SK-N-SH (cell line): Measurements from ENCODE around the gene TMEM89. TPM values are rescaled to one million over a fixed set of nuclear protein-coding genes. Genes with fewer than 3 reads are reported as not detected.

Experiments
- CTCF ChIA-PET: fragments of 300-600, 350-600 bp; formaldehyde crosslinking; extraction: SDS; loops from one replicate; lab custom pipeline; 2021; lab: Yijun Ruan, JAX
- POLR2A ChIA-PET: fragments of 350-600 bp; sonication (Branson Sonifier 250); formaldehyde crosslinking; extraction: SDS; loops from one replicate; lab custom pipeline; 2020; ENCODE audit warnings: antibody characterized with exemption, inconsistent platforms; lab: Yijun Ruan, JAX
- DNase-seq: peaks from one replicate; pipeline ENCODE4 v3.0.0; 2012
- H2AFZ ChIP-seq: fragments of 200-600 bp; sonication (generic); 2 replicates; pipeline ENCODE4 v1.8.1; 2016; ENCODE audit warnings: antibody characterized with exemption, mild to moderate bottlenecking, low read depth
- H3F3A ChIP-seq: fragments of 200-600 bp; sonication (generic); replicated peaks from 2 replicates; pipeline ENCODE3; 2016; ENCODE audit warnings: antibody characterized with exemption, mild to moderate bottlenecking; ENCODE audit not compliant: insufficient read depth
- H3K27ac ChIP-seq, 2 experiments: fragments of 200-500 bp in 1 of 2; fragments of 200-600 bp in 1 of 2; sonication (Bioruptor generic) in 1 of 2; sonication (generic), shearing (Covaris generic) in 1 of 2; 2 replicates each; pipeline versions ENCODE4 v1.5.1 to v1.6.1; 2014 to 2016; ENCODE audit warnings: low read depth in 2 of 2, inconsistent platforms in 1 of 2, low read length in 1 of 2, mild to moderate bottlenecking in 1 of 2, mixed read lengths in 1 of 2
- H3K27me3 ChIP-seq: fragments of 200-600 bp; sonication (generic), shearing (Covaris generic); 2 replicates; pipeline ENCODE4 v1.6.1; 2016; ENCODE audit warnings: mixed run types; ENCODE audit not compliant: insufficient read depth
- H3K36me3 ChIP-seq, 2 experiments: fragments of 200-500 bp in 1 of 2; fragments of 200-600 bp in 1 of 2; sonication (Bioruptor generic) in 1 of 2; sonication (generic) in 1 of 2; replicated peaks in 1 of 2; 2 replicates each; pipeline versions ENCODE3 to v1.5.1; 2014 to 2016; ENCODE audit warnings: low read length in 1 of 2, mild to moderate bottlenecking in 1 of 2; ENCODE audit not compliant: insufficient read depth in 2 of 2, control insufficient read depth in 1 of 2
- H3K4me1 ChIP-seq, 2 experiments: fragments of 200-500 bp in 1 of 2; fragments of 200-600 bp in 1 of 2; sonication (Bioruptor generic) in 1 of 2; sonication (generic), shearing (Covaris generic) in 1 of 2; 2 replicates each; pipeline versions ENCODE4 v1.5.1 to v1.6.1; 2014 to 2016; ENCODE audit warnings: low read depth in 1 of 2, low read length in 1 of 2, mixed run types in 1 of 2; ENCODE audit not compliant: insufficient read depth in 2 of 2, control insufficient read depth in 1 of 2
- H3K4me2 ChIP-seq: fragments of 200-600 bp; sonication (generic), shearing (Covaris generic); 2 replicates; pipeline ENCODE4 v1.6.1; 2017; ENCODE audit warnings: mixed run types
- H3K4me3 ChIP-seq, 2 experiments: fragments of 200-500 bp in 1 of 2; fragments of 200-600 bp in 1 of 2; sonication (Bioruptor generic) in 1 of 2; sonication (generic), shearing (Covaris generic) in 1 of 2; 2 replicates each; pipeline versions ENCODE4 v1.5.1 to v1.8.1; 2014 to 2016; ENCODE audit warnings: low read depth in 2 of 2, inconsistent platforms in 1 of 2, low read length in 1 of 2, mild to moderate bottlenecking in 1 of 2, mixed read lengths in 1 of 2, moderate library complexity in 1 of 2
- H3K79me2 ChIP-seq: fragments of 200-600 bp; sonication (generic); 2 replicates; pipeline ENCODE4 v1.8.1; 2017; ENCODE audit warnings: mild to moderate bottlenecking; ENCODE audit not compliant: insufficient read depth
- H3K9ac ChIP-seq: fragments of 200-600 bp; sonication (generic); 2 replicates; pipeline ENCODE4 v1.6.1; 2017; ENCODE audit warnings: mixed run types
- H3K9me2 ChIP-seq: fragments of 200-600 bp; sonication (generic); 2 replicates; pipeline ENCODE4 v1.6.1; 2017; ENCODE audit warnings: mixed run types
- H3K9me3 ChIP-seq: fragments of 200-600 bp; sonication (generic); 2 replicates; pipeline ENCODE4 v1.6.1; 2017; ENCODE audit warnings: mixed run types, mild to moderate bottlenecking, moderate library complexity
- H4K20me1 ChIP-seq: fragments of 200-600 bp; sonication (generic); 2 replicates; pipeline ENCODE4 v1.6.1; 2017; ENCODE audit warnings: mild to moderate bottlenecking, mixed run types; ENCODE audit not compliant: insufficient read depth
- CHD2 ChIP-seq: fragments of 150-350 bp; IDR thresholded peaks from 2 replicates; pipeline ENCODE4 v1.6.1; 2018; ENCODE audit warnings: low read length; ENCODE audit not compliant: partially characterized antibody
- EP300 ChIP-seq, 2 experiments: IDR thresholded peaks; 2 replicates each; pipeline versions ENCODE4 v1.4.0 to v1.6.1; 2012; ENCODE audit warnings: borderline replicate concordance in 1 of 2, low read depth in 1 of 2, low read length in 1 of 2
- FOSL2 ChIP-seq: IDR thresholded peaks from 2 replicates; pipeline ENCODE4 v1.4.0; 2012; ENCODE audit warnings: low read depth, mild to moderate bottlenecking, moderate library complexity, borderline replicate concordance
- FOXJ3 ChIP-seq: sonication (generic); formaldehyde crosslinking; IDR thresholded peaks from 2 replicates; pipeline ENCODE4 v1.5.1; 2020; ENCODE audit warnings: mild to moderate bottlenecking, missing genetic modification reagents
- FOXM1 ChIP-seq: IDR thresholded peaks from 2 replicates; pipeline ENCODE4 v1.4.0; 2012; ENCODE audit warnings: low read depth, mild to moderate bottlenecking
- GABPA ChIP-seq: IDR thresholded peaks from 2 replicates; pipeline ENCODE4 v1.4.0; 2012; ENCODE audit warnings: low read depth, mild to moderate bottlenecking
- NFIC ChIP-seq: IDR thresholded peaks from 2 replicates; pipeline ENCODE4 v1.4.0; 2012; ENCODE audit warnings: borderline replicate concordance
- NRF1 ChIP-seq: IDR thresholded peaks from 2 replicates; pipeline ENCODE4 v1.6.1; 2012; ENCODE audit warnings: low read depth, mild to moderate bottlenecking, low read length
- WGBS: methylation state at CpG from one replicate; pipeline ENCODE4 v1.1.6; 2017; ENCODE audit warnings: low lambda C conversion rate; 5-methylcytosine and 5-hydroxymethylcytosine counted together
- polyA plus RNA-seq, 3 experiments: library from polyadenylated mRNA; depleted of rRNA; stranded (reverse); fragments of >200 nt; gene quantifications; 2 replicates each; pipeline ENCODE4 v1.2.3, GENCODE V29; 2012
- TF ChIP-seq, protein P1 (sequence below): fragments of 200-600 bp; sonication (generic); IDR thresholded peaks from 2 replicates; pipeline ENCODE4 v1.6.1; 2017; ENCODE audit warnings: antibody characterized with exemption, mild to moderate bottlenecking, moderate library complexity
- TF ChIP-seq, protein P2 (sequence below): IDR thresholded peaks from 2 replicates; pipeline ENCODE4; 2012
- TF ChIP-seq, protein P3 (sequence below): fragments of 150-350 bp; IDR thresholded peaks from 2 replicates; pipeline ENCODE4 v1.6.1; 2017; ENCODE audit warnings: antibody characterized with exemption, low read length, low read depth, borderline replicate concordance
- TF ChIP-seq, protein P4 (sequence below): IDR thresholded peaks from 2 replicates; pipeline ENCODE4 v1.4.0; 2012; ENCODE audit warnings: low read depth, borderline replicate concordance
- TF ChIP-seq, protein P5 (sequence below): IDR thresholded peaks from 2 replicates; pipeline ENCODE4 v1.6.1; 2012; ENCODE audit warnings: mild to moderate bottlenecking, low read depth, low read length, moderate library complexity

TMEM89 gene
- polyA plus RNA-seq, 1 of the 3 experiments (the other 2 are of a cell fraction), result not detected

DNA sequence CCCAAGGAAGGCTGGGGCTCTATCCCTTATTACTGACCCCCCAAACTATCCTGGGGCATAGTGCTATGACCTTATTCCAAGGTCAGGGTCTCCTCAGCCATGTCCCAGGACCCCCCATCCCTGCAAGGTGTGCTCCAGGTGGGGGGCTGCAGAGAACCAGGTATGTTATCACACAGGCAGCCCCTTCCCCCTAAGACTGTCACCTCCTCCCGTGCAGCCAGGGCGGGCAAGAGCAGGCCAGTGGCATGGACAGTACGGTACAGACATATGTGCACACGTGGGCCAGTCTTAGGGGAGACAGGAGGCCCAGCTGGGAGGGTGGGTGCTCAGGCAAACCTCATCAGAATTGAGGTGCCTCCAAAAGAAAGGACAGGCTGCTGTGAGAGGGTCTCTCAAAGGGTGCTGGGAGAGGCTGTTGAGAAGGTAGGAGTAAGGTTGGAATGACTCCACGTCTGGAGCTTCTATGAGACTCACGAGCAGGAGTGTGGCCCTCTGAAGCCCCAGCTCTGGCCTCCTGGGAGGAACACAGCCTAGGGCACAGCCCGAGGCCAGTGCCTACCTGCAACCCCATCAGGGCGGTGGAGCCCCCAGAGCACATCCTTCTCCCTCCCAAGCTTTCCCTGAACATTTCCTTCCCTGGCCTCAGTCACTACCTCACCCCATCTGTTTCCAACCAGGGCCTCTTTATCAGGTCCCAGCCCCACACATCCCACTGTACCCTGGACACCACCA, 24.7 kb downstream of the TMEM89 start:
- no peak for DNase-seq
- Histone ChIP-seq H3K9ac (no peak overlapping the region), H2AFZ (no peak overlapping the region), H4K20me1 (no peaks in the 10 kb centered on the region), H3K4me3 (no peak overlapping the region), H3K27me3 (no peaks in the 10 kb centered on the region), H3K4me1 (peaks cover 30 to 37% of the 10 kb centered on the region in 2 experiments; a peak in 3 of 4 replicates), H3K36me3 (peaks cover 9 to 27% of the 10 kb centered on the region in 2 experiments), H3K9me3 (no peaks in the 10 kb centered on the region), H3K79me2 (peaks cover 5% of the 10 kb centered on the region; the same call in 1 of the 2 replicates), H3K4me2 (peak overlapping the region; percentile 82; the same call in 1 of the 2 replicates), H3F3A (peaks cover 45% of the 10 kb centered on the region), H3K27ac (peak overlapping the region in 1 of 2 experiments; percentile 96; a peak in 2 of 4 replicates), H3K9me2 (no peaks in the 10 kb centered on the region)
- ChIA-PET POLR2A (interaction anchor here (0.6 to 1.7 kb wide), 2 partner anchors 65 to 1261 kb away, joined by 3 to 4 read pairs; partner anchors contain the start of gene CELSR3), CTCF (interaction anchor here (1.6 kb wide), 1 partner anchor 39 kb away, joined by 9 read pairs; the partner anchor contains the start of gene SLC26A6)
- TF ChIP-seq FOXJ3 (CRISPR knock-in tag) (no peak), NRF1 (no peak), FOSL2 (no peak), CHD2 (no peak), NFIC (no peak), EP300 (IDR thresholded peaks at IDR 0.05; ENCODE audit: borderline replicate concordance in 1 of 2, low read depth in 1 of 2, low read length in 1 of 2) (no peak), FOXM1 (no peak), GABPA (no peak)
- TF ChIP-seq, protein P1, sequence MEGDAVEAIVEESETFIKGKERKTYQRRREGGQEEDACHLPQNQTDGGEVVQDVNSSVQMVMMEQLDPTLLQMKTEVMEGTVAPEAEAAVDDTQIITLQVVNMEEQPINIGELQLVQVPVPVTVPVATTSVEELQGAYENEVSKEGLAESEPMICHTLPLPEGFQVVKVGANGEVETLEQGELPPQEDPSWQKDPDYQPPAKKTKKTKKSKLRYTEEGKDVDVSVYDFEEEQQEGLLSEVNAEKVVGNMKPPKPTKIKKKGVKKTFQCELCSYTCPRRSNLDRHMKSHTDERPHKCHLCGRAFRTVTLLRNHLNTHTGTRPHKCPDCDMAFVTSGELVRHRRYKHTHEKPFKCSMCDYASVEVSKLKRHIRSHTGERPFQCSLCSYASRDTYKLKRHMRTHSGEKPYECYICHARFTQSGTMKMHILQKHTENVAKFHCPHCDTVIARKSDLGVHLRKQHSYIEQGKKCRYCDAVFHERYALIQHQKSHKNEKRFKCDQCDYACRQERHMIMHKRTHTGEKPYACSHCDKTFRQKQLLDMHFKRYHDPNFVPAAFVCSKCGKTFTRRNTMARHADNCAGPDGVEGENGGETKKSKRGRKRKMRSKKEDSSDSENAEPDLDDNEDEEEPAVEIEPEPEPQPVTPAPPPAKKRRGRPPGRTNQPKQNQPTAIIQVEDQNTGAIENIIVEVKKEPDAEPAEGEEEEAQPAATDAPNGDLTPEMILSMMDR, result no peak
- TF ChIP-seq, protein P2, sequence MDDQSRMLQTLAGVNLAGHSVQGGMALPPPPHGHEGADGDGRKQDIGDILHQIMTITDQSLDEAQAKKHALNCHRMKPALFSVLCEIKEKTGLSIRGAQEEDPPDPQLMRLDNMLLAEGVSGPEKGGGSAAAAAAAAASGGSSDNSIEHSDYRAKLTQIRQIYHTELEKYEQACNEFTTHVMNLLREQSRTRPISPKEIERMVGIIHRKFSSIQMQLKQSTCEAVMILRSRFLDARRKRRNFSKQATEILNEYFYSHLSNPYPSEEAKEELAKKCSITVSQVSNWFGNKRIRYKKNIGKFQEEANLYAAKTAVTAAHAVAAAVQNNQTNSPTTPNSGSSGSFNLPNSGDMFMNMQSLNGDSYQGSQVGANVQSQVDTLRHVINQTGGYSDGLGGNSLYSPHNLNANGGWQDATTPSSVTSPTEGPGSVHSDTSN, result no peak
- TF ChIP-seq, protein P3, sequence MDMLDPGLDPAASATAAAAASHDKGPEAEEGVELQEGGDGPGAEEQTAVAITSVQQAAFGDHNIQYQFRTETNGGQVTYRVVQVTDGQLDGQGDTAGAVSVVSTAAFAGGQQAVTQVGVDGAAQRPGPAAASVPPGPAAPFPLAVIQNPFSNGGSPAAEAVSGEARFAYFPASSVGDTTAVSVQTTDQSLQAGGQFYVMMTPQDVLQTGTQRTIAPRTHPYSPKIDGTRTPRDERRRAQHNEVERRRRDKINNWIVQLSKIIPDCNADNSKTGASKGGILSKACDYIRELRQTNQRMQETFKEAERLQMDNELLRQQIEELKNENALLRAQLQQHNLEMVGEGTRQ, result no peak
- TF ChIP-seq, protein P4, sequence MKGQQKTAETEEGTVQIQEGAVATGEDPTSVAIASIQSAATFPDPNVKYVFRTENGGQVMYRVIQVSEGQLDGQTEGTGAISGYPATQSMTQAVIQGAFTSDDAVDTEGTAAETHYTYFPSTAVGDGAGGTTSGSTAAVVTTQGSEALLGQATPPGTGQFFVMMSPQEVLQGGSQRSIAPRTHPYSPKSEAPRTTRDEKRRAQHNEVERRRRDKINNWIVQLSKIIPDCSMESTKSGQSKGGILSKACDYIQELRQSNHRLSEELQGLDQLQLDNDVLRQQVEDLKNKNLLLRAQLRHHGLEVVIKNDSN, result no peak
- TF ChIP-seq, protein P5, sequence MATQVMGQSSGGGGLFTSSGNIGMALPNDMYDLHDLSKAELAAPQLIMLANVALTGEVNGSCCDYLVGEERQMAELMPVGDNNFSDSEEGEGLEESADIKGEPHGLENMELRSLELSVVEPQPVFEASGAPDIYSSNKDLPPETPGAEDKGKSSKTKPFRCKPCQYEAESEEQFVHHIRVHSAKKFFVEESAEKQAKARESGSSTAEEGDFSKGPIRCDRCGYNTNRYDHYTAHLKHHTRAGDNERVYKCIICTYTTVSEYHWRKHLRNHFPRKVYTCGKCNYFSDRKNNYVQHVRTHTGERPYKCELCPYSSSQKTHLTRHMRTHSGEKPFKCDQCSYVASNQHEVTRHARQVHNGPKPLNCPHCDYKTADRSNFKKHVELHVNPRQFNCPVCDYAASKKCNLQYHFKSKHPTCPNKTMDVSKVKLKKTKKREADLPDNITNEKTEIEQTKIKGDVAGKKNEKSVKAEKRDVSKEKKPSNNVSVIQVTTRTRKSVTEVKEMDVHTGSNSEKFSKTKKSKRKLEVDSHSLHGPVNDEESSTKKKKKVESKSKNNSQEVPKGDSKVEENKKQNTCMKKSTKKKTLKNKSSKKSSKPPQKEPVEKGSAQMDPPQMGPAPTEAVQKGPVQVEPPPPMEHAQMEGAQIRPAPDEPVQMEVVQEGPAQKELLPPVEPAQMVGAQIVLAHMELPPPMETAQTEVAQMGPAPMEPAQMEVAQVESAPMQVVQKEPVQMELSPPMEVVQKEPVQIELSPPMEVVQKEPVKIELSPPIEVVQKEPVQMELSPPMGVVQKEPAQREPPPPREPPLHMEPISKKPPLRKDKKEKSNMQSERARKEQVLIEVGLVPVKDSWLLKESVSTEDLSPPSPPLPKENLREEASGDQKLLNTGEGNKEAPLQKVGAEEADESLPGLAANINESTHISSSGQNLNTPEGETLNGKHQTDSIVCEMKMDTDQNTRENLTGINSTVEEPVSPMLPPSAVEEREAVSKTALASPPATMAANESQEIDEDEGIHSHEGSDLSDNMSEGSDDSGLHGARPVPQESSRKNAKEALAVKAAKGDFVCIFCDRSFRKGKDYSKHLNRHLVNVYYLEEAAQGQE, result no peak
- WGBS, result 90% methylated on average over 5 of the region's 8 CpGs
